ENCODE results near the gene MARCHF11. TPM values are rescaled to one million over a fixed set of nuclear protein-coding genes. Genes with fewer than 3 reads are reported as not detected.

The MARCHF11 gene
- total and polyA plus RNA-seq, 2 donors (not counting 1 experiment from before 2014, with no cell fraction given), result not detected

DNA sequence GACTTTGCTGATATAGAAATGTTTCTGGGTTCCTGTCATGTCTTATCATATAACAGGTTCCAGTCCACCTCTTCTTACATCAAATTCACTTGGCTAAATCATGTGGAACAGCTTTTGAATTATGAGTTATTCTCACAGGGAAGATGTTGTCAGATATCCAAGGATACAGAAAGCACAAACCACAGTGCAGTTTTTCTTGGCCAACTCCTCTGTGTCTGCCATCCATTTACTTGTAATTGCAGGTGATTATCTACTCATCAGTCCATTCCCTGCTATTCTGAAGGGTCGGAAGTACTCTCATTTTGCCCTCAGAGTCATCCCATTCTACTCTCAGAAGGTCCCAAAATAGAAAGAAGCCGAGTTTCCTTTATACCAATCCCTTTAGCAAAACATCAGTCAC is 10.0 kb downstream of the MARCHF11 start:
- H3K9me3 ChIP-seq (ENCODE audit: control extremely low read depth in 1 of 3, control insufficient read depth in 2 of 3, insufficient read depth in 1 of 3, low read length in 2 of 3), result no peaks in the 10 kb centered on the region
- TF ChIP-seq, protein P1, sequence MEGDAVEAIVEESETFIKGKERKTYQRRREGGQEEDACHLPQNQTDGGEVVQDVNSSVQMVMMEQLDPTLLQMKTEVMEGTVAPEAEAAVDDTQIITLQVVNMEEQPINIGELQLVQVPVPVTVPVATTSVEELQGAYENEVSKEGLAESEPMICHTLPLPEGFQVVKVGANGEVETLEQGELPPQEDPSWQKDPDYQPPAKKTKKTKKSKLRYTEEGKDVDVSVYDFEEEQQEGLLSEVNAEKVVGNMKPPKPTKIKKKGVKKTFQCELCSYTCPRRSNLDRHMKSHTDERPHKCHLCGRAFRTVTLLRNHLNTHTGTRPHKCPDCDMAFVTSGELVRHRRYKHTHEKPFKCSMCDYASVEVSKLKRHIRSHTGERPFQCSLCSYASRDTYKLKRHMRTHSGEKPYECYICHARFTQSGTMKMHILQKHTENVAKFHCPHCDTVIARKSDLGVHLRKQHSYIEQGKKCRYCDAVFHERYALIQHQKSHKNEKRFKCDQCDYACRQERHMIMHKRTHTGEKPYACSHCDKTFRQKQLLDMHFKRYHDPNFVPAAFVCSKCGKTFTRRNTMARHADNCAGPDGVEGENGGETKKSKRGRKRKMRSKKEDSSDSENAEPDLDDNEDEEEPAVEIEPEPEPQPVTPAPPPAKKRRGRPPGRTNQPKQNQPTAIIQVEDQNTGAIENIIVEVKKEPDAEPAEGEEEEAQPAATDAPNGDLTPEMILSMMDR (IDR thresholded peaks at IDR 0.05), result no peak
- TF ChIP-seq EZH2 (IDR thresholded peaks at IDR 0.05; ENCODE audit: borderline replicate concordance, insufficient read depth, low read depth, low read length, poor library complexity, severe bottlenecking), result no peak
- H3K4me1 Mint-ChIP-seq, result no peaks in the 10 kb centered on the region
- H3K36me3 ChIP-seq (replicated peaks in 1 of 2; ENCODE audit: control extremely low read depth in 1 of 2, control insufficient read depth in 1 of 2, extremely low read depth in 1 of 2, insufficient read depth in 2 of 2, low read length in 1 of 2), result no peaks in the 10 kb centered on the region
- H3K4me2 ChIP-seq (replicated peaks; ENCODE audit: low read depth, low read length, poor library complexity, severe bottlenecking), result no peak overlapping the region
- H3K27ac Mint-ChIP-seq, result no peak overlapping the region
- H3K27me3 Mint-ChIP-seq, result no peaks in the 10 kb centered on the region
- no peak overlapping the region for H3K4me3 ChIP-seq (ENCODE audit: control extremely low read depth in 1 of 5, extremely low read depth in 1 of 5, insufficient read depth in 1 of 5, low read depth in 2 of 5, low read length in 4 of 5)
- H3K27me3 ChIP-seq (replicated peaks in 1 of 4; ENCODE audit: control extremely low read depth in 1 of 4, control insufficient read depth in 3 of 4, insufficient read depth in 4 of 4, low read length in 3 of 4), result no peaks in the 10 kb centered on the region
- H3K9me3 Mint-ChIP-seq (ENCODE audit: insufficient read depth), result no peaks in the 10 kb centered on the region
- H2AFZ ChIP-seq (ENCODE audit: insufficient read depth, low read depth, low read length, poor library complexity, severe bottlenecking), result no peak overlapping the region
- no peaks in the 10 kb centered on the region for H4K20me1 ChIP-seq (ENCODE audit: control insufficient read depth, insufficient read depth, low read length, poor library complexity, severe bottlenecking)
- no peaks in the 10 kb centered on the region for H3K79me2 ChIP-seq (ENCODE audit: control insufficient read depth, insufficient read depth, low read length)
- ATAC-seq (ENCODE audit: low read depth), result no peak
- ChIA-PET POLR2A (no interaction called here), CTCF (no interaction called here)
- H3K27ac ChIP-seq (ENCODE audit: low read length in 2 of 2), result no peak overlapping the region
- no peaks in the 10 kb centered on the region for H3K4me1 ChIP-seq (ENCODE audit: control insufficient read depth in 2 of 2, insufficient read depth in 2 of 2, low read length in 2 of 2)
- H3K9ac ChIP-seq (ENCODE audit: low read length), result no peak overlapping the region
- 0% methylated on average over 1 of the region's 2 CpGs for WGBS (ENCODE audit: insufficient coverage)
- H3K4me3 Mint-ChIP-seq, result no peak overlapping the region
- no peak for DNase-seq
- intact Hi-C loops (cut with micrococcal nuclease), result no loop called here

DNA sequence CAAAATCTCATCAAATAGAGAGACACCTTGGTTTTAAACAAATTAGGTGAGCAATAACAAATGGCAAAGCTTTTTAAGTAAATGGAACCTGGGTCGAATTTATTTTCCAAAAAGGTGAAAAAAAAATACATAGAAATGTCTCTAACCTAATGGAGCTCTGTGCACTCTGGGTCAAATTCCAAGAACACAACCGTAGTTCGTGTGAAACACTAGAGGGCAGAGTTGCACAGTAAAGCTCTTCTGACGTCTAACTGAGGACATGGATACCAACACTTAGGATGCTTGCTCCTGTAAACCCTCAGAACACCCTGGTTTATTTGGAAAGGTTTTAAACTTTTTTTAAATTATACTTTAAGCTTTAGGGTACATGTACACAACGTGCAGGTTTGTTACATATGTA is 18.9 kb downstream of the MARCHF11 start:
- Histone ChIP-seq H3K79me2 (ENCODE audit: control insufficient read depth, insufficient read depth, low read length) (no peaks in the 10 kb centered on the region), H3K9ac (ENCODE audit: low read length) (no peak overlapping the region), H3K27me3 (replicated peaks in 1 of 4; ENCODE audit: control extremely low read depth in 1 of 4, control insufficient read depth in 3 of 4, insufficient read depth in 4 of 4, low read length in 3 of 4) (no peaks in the 10 kb centered on the region), H2AFZ (ENCODE audit: insufficient read depth, low read depth, low read length, poor library complexity, severe bottlenecking) (no peak overlapping the region), H3K36me3 (replicated peaks in 1 of 2; ENCODE audit: control extremely low read depth in 1 of 2, control insufficient read depth in 1 of 2, extremely low read depth in 1 of 2, insufficient read depth in 2 of 2, low read length in 1 of 2) (no peaks in the 10 kb centered on the region), H3K9me3 (ENCODE audit: control extremely low read depth in 1 of 3, control insufficient read depth in 2 of 3, insufficient read depth in 1 of 3, low read length in 2 of 3) (no peaks in the 10 kb centered on the region), H4K20me1 (ENCODE audit: control insufficient read depth, insufficient read depth, low read length, poor library complexity, severe bottlenecking) (no peaks in the 10 kb centered on the region), H3K4me2 (replicated peaks; ENCODE audit: low read depth, low read length, poor library complexity, severe bottlenecking) (no peak overlapping the region), H3K4me1 (ENCODE audit: control insufficient read depth in 2 of 2, insufficient read depth in 2 of 2, low read length in 2 of 2) (no peaks in the 10 kb centered on the region), H3K27ac (ENCODE audit: low read length in 2 of 2) (no peak overlapping the region), H3K4me3 (ENCODE audit: control extremely low read depth in 1 of 5, extremely low read depth in 1 of 5, insufficient read depth in 1 of 5, low read depth in 2 of 5, low read length in 4 of 5) (no peak overlapping the region)
- POLR2A ChIA-PET, result no interaction called here
- Mint-ChIP-seq H3K27ac (no peak overlapping the region), H3K9me3 (ENCODE audit: insufficient read depth) (no peaks in the 10 kb centered on the region), H3K4me3 (no peak overlapping the region), H3K27me3 (no peaks in the 10 kb centered on the region), H3K4me1 (no peaks in the 10 kb centered on the region)
- ATAC-seq (ENCODE audit: low read depth) (no peak), DNase-seq (peak; percentile 3)
- WGBS (ENCODE audit: insufficient coverage), result 0% methylated on average over 1 of the region's 5 CpGs
- intact Hi-C loops (cut with micrococcal nuclease), result no loop called here
- TF ChIP-seq EZH2 (IDR thresholded peaks at IDR 0.05; ENCODE audit: borderline replicate concordance, insufficient read depth, low read depth, low read length, poor library complexity, severe bottlenecking), result no peak
- CTCF ChIA-PET, result interaction anchor here (1.5 to 1.7 kb wide), 2 partner anchors 10 to 295 kb away, joined by 3 to 12 read pairs; no protein-coding TSS in a partner anchor
